ENCODE results near the gene APBB1. TPM values are rescaled to one million over a fixed set of nuclear protein-coding genes. Genes with fewer than 3 reads are reported as not detected.

The APBB1 gene
- polyA plus RNA-seq, result 52.5 and 67.7 TPM in 2 replicates

GRCh38 chr11:6419009-6419631, at the start of gene APBB1:
APBB1 (minus strand) TSS chr11:6419094; CDS start chr11:6411347, 7,747 bp downstream.

GRCh38 chr11:6440906-6441358, 22.0 kb upstream of the APBB1 start, which contains the start of gene HPX:
HPX (minus strand) TSS chr11:6440987; CDS start chr11:6440963, 24 bp downstream.

GRCh38 chr11:6389905-6390717, 28.8 kb downstream of the APBB1 start, which contains the start of gene SMPD1:
SMPD1 (plus strand) TSS chr11:6390474; CDS start chr11:6390599, 125 bp downstream.

Other genes starting within 250 kb of the APBB1 start
- not detected in 2 replicates for gene OR52B2, start 248.8 kb downstream of the APBB1 start, polyA plus RNA-seq
- not detected in 2 replicates for gene OR52W1, start 219.9 kb downstream of the APBB1 start, polyA plus RNA-seq
- gene C11orf42, start 213.5 kb downstream of the APBB1 start, polyA plus RNA-seq, result not detected in 2 replicates
- 3.9 and 9.0 TPM in 2 replicates for gene FHIP1B, start 184.5 kb downstream of the APBB1 start, polyA plus RNA-seq
- not detected in 2 replicates for gene CNGA4, start 180.0 kb downstream of the APBB1 start, polyA plus RNA-seq
- 5.3 TPM in 1 of 2 replicates, not detected in the other for gene CCKBR, start 159.3 kb downstream of the APBB1 start, polyA plus RNA-seq
- gene CAVIN3, start 98.6 kb downstream of the APBB1 start, polyA plus RNA-seq, result 0.79 and 3.7 TPM in 2 replicates
- gene SMPD1, start 28.6 kb downstream of the APBB1 start, polyA plus RNA-seq, result 49.1 and 56.6 TPM in 2 replicates
- not detected in 2 replicates for gene HPX, start 21.9 kb upstream of the APBB1 start, polyA plus RNA-seq
- gene TRIM3, start 54.8 kb upstream of the APBB1 start, polyA plus RNA-seq, result 5.8 and 8.1 TPM in 2 replicates
- 9.2 and 18.9 TPM in 2 replicates for gene ARFIP2, start 62.2 kb upstream of the APBB1 start, polyA plus RNA-seq
- gene TIMM10B, start 62.4 kb upstream of the APBB1 start, polyA plus RNA-seq, result 33.8 and 37.8 TPM in 2 replicates
- gene DNHD1, start 78.2 kb upstream of the APBB1 start, polyA plus RNA-seq, result 0.52 TPM in 1 of 2 replicates, not detected in the other
- 2.5 and 10.6 TPM in 2 replicates for gene RRP8, start 184.5 kb upstream of the APBB1 start, polyA plus RNA-seq
- gene ILK, start 184.7 kb upstream of the APBB1 start, polyA plus RNA-seq, result 25.7 and 26.9 TPM in 2 replicates
- gene TAF10, start 193.1 kb upstream of the APBB1 start, polyA plus RNA-seq, result 46.1 and 88.1 TPM in 2 replicates
- 32.0 and 39.2 TPM in 2 replicates for gene TPP1, start 200.3 kb upstream of the APBB1 start, polyA plus RNA-seq
- 0.12 and 0.34 TPM in 2 replicates for gene DCHS1, start 236.7 kb upstream of the APBB1 start, polyA plus RNA-seq